ENCODE data around the gene RHOH. TPM values are rescaled to one million over a fixed set of nuclear protein-coding genes. Genes with fewer than 3 reads are reported as not detected.
A peak's percentile ranks its signal among the peaks of the same experiment; 100 is the strongest.

The RHOH gene
- total RNA-seq, 1 donor from 2014 or later, result not detected

DNA sequence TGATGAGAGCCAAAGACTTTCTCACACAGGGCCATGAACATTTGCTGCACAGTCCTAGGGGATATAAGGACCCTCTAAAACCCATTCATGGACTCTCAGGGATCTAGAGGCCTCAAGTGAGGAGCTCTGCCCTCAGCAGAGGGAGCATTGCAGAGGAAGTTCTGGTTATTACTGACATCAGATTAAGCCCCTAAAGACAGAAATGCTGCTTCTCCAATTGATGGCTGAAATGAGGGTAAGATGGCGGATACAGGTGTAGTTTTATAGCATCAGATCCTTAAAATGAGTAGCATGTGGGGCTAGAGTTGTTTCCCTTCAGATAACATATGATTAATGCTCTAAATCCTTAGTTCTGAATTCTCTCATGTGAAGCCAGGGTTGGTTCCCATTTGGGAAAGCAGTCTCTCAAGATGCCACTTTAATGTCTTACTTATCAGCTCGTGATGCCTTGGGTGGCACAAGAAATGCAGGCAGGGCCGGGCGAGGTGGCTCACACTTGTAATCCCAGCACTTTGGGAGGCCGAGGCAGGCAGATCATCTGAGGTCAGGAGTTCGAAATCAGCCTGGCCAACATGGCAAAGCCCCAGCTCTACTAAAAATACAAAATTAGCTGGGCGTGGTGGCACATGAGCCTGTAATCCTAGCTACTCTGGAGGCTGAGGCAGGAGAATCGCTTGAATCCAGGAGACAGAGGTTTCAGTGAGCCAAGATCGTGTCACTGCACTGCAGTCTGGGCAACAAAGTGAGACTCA, 7.9 kb downstream of the RHOH start:
- DNase-seq (ENCODE audit: low read depth in 2 of 2), result no peak

DNA sequence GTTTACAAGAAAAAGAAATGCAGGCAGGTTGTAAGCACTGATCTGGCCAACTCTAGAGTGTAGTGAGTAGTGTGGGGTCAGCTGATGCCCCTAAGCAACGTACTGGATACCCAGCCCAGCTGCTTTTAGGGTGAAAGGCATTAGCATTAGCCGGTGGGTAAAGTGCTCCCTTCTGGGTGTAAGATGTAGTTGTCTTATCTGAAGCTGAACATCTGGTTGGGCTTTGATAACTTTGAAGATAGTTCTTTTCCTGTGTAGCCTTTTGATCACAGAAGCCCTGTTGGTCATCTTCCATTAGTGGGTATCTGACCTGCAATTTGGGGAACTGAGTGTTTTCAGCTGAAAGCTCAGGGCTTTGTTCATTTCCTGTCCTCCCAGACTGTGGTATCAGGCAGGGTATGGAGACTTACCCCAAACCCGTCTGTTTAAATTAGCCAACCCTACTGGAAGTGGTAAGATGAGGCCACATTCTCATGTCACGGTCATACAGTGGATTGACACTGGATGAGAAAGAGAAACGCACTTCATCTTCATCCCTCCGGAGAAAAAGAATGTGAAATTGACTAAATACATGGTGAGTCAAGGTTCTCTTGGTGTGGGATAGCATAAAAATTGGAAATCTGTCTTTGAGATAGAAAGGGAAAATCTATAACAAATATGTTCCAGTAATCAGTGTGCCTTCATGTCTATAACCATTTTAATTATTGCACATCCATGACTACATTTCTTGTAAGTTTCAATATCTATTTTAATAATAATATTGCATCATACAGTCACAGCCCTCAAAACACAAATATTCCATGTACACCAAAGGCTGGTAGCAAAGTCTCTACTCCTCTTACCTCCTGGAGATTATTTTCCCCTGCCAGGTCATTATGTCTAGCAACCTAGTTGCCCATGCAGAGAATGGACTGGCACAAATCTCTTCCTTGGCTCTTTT, 8.7 kb downstream of the RHOH start:
- DNase-seq (ENCODE audit: low read depth in 2 of 2), result no peak

DNA sequence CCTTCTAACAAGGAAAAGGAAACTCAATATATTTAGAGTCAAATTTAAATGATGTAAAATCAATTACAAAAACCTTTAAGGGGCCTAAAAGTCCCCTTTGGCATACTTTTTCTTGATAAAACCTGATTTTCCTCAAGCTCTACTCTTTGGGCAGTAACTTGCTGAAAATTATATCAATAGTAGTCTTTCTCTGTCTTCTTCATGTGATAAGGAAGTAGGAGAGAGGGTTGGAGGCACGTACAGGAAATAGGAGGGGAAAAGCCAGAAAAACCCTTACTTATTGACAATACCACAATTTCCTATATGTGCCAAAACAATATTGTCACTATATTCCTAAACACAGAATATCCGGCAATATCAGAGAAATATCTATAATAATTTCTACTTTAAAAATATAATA, 9.6 kb downstream of the RHOH start:
- peak in 1 of 2 donors; percentile 28 for DNase-seq (ENCODE audit: low read depth in 2 of 2)

DNA sequence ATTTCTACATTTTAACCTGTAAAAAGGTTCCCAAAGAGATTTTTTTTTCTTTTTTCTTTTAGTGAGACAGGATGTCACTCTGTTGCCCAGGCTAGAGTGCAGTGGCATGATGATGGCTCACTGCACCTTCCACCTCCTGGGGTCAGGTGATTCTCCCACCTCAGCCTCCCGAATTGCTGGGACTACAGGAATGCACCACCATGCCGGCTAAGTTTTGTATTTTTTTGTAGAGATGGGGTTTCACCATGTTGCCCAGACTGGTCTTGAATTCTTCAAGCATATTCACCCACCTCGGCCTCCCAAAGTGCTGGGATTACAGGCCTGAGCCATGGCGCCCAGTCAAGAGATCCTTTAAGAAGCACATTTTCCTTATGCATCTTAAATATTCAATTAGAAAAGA, 12.6 kb downstream of the RHOH start:
- no peak for DNase-seq (ENCODE audit: low read depth in 2 of 2)

DNA sequence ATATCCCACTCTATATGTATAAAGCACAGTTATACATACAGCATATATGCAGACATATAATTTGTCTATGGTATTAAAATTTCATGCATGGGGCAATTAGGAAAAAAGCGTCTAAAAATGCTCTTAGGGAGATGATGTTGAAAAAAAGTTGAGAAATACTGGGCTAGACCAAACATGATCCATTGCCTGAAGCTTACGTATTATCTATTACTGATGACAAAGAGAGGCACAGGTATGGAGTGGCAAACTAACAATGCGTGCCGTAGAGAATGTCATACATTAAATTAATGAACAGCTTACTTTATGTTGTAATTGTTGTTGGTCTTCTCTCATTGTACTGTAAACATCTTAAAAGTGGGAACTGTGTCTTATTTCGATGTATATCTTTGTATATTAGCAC, 13.9 kb downstream of the RHOH start:
- DNase-seq (ENCODE audit: low read depth in 2 of 2), result no peak

DNA sequence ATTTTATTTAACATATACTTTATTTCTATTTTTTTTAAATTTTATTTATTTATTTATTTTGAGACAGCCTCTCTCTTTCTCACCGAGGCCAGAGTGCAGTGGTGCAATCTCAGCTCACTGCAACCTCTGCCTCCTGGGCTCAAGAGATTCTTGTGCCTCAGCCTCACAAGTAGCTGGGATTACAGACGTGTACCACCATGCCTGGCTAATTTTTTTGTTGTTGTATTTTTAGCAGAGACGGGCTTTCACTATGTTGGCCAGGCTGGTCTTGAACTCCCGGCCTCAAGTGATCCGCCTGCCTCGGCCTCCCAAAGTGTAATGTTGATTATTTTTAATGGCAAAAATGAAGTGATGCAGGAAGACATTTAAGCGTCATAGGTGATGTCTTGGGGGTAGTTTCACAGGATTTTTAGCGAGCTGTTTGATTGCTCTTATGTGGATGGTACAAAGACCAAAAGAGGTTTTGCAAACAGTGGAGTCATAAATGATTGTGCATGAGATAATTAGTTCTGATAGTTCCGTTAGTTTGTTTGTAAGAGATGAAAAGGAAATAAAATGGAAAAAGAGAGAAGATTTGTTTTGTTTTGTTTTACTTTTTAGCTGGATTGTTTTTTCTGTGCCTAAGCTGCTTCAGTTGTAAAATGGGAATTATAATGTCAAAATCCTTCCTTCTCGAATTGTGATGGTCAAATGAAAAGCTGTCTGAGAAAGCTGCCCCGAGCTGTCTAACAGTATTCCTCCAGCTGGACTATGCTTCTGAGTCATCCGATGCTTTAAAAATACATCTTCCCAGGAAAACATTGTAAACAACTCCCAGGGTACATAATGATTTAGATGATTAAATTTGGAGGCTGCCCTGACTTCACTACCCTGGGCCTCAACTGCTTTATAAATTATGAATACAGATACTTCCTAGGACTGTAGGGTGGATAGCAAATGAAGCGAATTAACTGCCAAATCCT, 14.7 kb downstream of the RHOH start:
- DNase-seq (ENCODE audit: low read depth in 2 of 2), result peak in 1 of 2 donors; percentile 59

DNA sequence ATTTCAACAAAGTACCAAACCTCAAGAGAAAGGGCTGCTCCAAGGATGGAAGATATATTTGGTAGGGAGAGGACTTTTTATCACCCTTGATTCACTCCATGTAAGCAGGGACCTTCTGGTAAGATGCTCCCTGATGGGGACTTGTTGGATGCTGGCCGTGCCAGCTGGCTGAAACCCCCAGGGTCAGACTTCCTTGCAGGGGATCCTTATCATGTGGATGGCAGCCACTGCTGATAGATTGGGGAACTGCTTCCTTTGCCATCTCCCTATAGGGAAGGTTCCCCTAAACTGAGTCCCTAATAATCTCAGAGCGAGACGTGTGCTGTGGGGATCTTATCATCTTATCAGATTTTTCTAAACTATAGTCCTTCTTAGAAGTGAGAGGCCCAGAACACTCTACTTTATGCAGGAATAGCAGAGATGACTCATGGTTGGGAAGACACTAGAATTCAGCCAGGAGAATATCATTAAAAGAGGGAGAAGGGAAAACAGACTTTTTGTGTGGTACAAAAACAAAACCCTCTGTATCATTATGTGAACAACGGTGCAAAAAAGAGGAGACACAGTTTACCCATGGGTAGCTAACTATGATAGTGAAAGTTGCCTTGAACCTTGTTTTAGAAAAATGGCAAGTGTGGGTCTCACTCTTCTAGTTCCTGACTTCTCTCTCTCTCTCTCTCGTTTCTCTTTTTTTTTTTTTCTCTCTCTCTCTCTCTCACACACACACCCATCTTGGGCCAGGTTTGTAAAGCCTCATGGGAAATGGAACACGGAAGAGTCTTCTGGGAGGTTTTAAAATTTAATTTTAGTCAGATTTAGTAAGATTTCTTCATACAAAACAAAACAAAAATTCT, 16.1 kb downstream of the RHOH start:
- peak in 1 of 2 donors; percentile 15 for DNase-seq (ENCODE audit: low read depth in 2 of 2)

DNA sequence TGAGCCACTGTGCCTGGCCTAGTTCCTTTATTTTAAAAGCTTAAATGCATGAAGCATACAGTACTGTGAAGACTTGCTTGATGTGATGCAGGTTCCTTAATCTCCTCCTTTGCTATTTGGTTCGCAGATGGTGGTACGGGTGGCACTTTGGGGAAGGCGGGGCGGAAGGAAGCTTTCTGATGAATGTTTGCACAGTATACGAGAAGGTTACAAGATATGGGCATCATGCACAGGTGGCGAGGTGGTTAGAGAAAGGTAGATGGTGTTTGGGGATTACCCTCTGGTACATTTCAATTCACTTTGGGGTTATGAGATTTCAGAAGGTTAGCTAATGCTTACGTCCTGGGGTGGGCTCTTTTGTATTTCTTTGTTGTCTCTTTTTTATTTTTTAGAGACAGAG, 17.2 kb downstream of the RHOH start:
- no peak for DNase-seq (ENCODE audit: low read depth in 2 of 2)

DNA sequence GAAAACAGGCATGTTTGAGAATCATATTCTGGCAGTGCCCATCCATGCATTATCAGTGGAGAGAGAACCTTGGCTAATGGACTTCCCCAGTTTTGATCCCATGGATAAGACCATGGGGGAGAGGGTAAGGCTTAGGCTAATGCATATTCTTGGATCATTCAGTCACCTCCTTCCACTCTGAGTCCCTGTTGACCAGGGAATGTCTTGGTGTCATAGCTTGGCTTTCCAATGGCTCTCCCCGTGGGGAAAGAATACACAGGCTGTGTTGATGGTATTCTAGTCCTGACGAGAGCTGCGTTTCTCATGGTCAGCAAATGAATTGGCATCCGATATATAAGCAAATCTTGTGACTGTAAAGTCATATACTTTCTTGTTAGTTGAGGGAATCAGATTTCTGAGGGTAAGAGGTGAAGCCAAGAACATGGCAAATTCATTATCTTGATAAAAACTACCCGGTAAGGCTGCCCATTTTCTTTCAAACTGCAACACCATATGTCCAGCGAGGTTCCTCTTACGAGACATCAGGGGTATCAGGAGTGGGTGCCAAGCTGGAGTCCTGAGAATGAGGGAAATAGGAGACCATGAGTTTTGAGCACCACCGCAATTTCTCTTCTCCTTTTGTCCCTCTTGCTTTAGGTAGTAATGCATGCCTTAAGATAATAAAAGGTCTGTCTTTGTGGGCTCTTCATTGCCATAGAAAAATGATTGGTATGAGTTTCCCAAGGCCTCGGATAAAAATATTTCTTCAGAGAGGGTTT, 18.0 kb downstream of the RHOH start:
- DNase-seq (ENCODE audit: low read depth in 2 of 2), result no peak

DNA sequence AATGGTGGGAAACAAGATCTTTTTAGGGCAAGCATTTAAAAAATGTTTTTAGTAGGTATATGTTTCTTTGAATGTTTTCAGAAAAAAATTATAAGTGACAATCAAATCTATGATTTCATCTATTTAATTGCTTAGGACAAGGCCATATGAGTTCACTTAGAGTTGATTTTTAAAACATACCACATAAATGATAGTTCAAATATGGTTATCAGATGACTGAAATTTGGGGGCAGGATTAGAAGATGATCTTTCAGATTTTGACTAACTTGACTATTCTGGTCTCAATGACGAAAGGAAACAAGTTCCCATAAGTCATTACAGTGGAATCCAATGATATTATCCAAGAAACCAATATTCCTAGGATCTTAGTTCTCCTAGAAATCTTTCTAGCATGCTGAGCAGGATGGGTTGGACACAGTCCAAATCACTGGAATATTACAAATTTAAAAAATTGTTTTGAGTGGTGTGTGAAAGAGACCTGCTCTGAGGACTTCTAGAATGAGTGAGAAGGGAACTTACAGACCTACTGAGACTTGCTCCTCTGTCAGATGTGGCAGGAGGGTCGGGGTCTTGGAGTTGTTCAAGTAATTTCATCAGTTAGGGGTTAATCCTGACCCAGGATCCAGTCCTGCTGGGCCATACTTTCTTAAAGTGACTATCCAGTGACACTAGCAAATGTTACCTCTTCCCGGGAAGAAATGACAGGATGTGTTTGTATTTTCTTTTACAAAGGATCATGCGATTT, 20.0 kb downstream of the RHOH start:
- no peak for DNase-seq (ENCODE audit: low read depth in 2 of 2)

DNA sequence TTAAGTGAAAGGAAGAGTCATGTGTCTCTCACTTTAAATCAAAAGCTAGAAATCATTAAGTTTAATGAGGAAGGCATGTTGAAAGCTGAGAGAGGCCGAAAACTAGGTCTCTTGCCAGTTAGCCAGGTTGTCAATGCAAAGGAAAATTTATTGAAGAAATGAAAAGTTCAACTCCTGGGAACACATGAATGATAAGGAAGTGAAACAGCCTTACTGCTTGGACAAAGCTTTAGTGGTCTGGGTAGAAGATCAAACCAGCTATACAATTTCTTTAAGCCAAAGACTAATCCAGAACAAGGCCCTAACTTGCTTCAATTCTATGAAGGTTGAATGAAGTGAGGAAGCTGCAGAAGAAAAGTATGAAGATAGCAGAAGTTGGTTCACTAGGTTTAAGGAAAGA, 24.9 kb downstream of the RHOH start:
- no peak for DNase-seq (ENCODE audit: low read depth in 2 of 2)

DNA sequence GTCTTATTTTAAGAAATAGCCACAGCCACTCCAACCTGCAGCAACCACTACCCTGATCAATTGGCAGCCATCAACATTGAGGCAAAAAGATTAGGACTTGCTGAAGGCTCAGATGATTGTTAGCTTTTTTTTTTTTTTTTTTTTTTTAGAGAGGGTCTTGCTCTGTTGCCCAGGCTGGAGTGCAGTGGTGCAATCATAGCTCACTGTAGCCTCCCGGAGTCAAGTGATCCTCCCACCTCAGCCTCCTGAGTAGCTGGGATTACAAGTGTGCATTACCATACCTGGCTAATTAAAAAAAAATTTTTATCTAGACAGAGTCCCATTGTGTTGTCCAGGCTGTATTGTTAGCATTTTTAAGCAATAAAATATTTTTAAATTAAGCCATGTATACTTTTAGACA, 26.5 kb downstream of the RHOH start:
- no peak for DNase-seq (ENCODE audit: low read depth in 2 of 2)

DNA sequence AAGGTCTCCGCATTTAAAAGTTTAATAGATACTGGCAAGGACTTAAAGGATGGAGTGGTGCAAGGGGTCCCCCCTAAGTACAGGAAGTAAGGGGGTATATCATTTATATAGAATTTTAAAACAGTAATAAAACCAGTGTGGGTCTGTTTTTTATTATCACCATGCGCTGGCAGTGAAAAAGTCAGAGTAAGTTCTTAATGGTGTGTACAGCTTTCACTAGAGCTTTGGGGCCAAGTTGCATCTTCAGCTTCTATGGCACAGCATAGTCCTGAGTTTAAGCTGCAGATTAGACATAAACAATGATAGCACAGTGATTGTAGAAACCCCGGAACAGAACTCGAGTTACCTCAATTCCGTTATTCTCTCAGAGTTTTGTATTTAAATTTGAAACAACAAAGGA, 27.6 kb downstream of the RHOH start:
- no peak for DNase-seq (ENCODE audit: low read depth in 2 of 2)

DNA sequence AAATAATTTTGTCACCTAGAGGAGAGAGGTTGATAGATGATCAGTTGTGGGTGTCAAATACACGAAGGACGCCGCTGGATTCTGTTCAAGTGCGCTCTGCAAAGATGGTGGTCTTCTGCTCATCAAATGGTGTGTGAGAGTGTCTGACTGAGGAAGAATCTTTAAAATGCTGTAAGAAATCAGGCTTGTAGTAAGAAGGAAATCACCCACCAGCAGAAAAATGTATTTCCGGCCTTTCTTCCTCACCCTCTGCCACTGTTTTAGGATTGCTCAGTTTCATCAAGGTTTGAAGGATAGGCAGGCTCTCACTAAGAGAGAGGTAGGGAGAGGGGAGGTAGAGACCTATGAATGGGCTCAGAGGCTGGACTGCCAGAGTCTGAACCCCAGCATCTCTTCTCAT, 28.7 kb downstream of the RHOH start:
- no peak for DNase-seq (ENCODE audit: low read depth in 2 of 2)

DNA sequence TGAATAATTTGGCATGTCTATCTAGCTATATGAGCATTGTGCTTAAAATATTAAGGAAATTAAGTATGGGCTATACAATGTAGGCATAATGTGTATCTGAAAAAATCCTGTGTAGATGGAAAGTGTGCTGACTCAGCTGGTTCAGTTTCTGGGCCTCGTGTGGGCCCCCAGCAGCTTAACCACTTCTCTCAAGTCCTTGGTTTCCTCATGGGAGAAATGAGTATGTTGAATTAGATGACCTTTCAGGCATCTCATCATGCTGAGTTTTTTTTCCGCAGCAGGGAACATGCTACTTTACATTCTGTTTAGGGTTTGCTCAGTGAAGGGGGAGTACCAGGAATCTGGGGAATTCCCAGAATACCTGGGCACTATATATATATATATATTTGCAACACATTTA, 30.5 kb downstream of the RHOH start:
- no peak for DNase-seq (ENCODE audit: low read depth in 2 of 2)

DNA sequence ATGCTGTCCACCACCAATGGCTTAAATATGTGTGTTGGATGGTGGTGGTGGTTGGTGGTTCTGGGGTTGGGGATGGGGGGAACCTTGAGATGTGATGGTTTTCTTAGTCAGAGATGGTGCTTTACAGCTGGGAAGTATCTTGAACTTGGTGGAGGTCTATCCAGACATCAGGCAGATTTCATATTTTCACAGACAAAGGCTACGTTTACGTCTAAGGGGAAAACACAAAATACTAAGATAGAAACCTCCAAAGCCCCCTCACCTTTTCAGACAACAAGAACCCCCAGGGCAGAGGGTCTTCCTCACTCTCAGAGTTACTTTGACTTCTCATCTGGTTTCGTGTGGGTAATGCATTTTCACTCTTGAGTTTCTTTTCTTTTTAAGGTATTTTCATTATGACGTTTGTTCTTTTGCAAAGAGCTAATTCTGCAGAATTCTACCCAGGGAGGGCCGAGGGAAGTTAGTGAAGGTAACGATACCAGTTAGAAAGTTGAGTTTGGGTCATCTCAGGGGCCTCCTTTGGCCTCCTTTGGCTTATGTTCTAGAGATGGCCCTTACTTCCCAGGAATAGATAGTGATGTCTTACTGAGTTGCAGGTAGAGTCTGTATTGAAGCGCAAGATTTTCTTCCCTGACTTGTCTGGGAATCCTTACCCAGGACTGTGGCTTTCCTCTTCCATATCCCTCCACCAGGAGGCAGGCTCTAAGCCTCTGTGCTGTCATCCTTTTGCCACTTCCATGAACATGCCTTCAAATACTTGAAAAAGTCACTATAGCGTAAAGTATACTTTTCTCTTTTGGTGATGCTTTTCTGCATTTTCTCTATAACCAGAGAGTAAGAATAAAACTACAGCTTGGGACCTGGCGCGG, 31.9 kb downstream of the RHOH start:
- peak; percentile 34 to 37 for DNase-seq (ENCODE audit: low read depth in 2 of 2)

DNA sequence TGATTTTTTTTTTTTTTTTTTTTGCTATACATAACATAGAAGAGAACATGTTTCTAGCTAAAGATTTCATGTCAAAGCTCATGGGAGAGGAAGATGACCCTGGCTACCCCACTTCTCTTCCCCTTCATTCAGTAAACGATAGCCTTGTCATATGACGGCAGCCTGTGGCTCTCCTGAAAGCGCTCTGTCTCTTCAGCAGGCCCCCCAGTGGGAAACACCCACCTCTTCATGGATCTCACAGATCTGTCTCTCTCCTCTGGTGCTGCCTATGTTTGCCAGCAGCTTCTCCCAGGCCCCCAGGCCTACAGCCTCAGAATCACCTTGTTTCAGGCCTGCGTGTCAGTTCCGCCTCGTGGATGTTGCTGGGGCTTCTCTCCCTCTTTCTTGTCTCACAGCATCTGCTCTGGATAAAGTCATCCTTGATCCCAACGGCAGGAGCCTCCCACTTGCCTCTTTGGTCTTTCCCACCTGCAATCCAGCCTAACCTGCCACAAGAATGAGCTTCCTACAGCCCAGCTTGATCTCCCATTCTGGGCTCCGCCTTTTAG, 34.6 kb downstream of the RHOH start:
- no peak for DNase-seq (ENCODE audit: low read depth in 2 of 2)

DNA sequence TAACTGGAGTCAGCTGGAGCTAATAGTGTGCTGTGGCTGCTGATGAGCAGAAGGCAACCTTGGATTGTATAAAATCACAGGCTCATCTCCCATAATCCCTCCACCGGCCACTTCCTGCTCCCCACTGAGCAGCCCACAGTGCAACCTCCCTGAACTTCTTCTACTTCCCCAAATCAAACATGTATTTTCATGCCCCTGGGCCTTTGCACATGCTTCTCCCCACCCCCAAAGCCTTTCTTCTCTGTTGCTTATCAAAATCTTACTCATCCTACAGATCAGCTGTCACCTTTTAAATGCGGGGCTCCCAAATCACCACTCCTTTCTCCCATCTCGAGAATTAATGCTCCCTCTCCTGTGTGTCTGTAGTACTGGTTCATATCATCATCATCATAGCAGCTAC, 35.8 kb downstream of the RHOH start:
- no peak for DNase-seq (ENCODE audit: low read depth in 2 of 2)
